ENCODE measurements around the gene SIRT2. TPM values are rescaled to one million over a fixed set of nuclear protein-coding genes. Genes with fewer than 3 reads are reported as not detected.
A peak's percentile ranks its signal among the peaks of the same experiment; 100 is the strongest.

The SIRT2 gene
- total RNA-seq, 1 donor from 2014 or later: 28.9 TPM

GRCh38 chr19:38917921-38918491 lies 18.6 kb upstream of the SIRT2 start:
- Mint-ChIP-seq H3K4me3 (no peak overlapping the region), H3K4me1 (no peaks in the 10 kb centered on the region), H3K27ac (ENCODE audit: unreplicated experiment) (peak overlapping the region; percentile 84), H3K27me3 (ENCODE audit: low read depth) (no peaks in the 10 kb centered on the region), H3K36me3 (ENCODE audit: low read depth) (peaks cover 10% of the 10 kb centered on the region), H3K9me3 (no peaks in the 10 kb centered on the region)
- DNase-seq (ENCODE audit: low read depth, low spot score): no peak
- peak; percentile 17 for TF ChIP-seq CTCF (conservative IDR thresholded peaks at IDR 0.05)

- Mint-ChIP-seq H3K27me3 (ENCODE audit: low read depth) (no peaks in the 10 kb centered on the region), H3K4me1 (no peaks in the 10 kb centered on the region), H3K36me3 (ENCODE audit: low read depth) (peaks cover 10% of the 10 kb centered on the region), H3K4me3 (no peak overlapping the region), H3K27ac (ENCODE audit: unreplicated experiment) (no peak overlapping the region), H3K9me3 (no peaks in the 10 kb centered on the region)
- DNase-seq (ENCODE audit: low read depth, low spot score): no peak
- TF ChIP-seq CTCF (conservative IDR thresholded peaks at IDR 0.05): no peak
Measured at GRCh38 chr19:38917516-38917915, 18.1 kb upstream of the SIRT2 start.

GRCh38 chr19:38915329-38916321 lies 16.2 kb upstream of the SIRT2 start:
- no peak for DNase-seq (ENCODE audit: low read depth, low spot score)
- H3K4me1 Mint-ChIP-seq: no peaks in the 10 kb centered on the region
- no peaks in the 10 kb centered on the region for H3K36me3 Mint-ChIP-seq (ENCODE audit: low read depth)
- H3K9me3 Mint-ChIP-seq: no peaks in the 10 kb centered on the region
- H3K27me3 Mint-ChIP-seq (ENCODE audit: low read depth): no peaks in the 10 kb centered on the region
- H3K4me3 Mint-ChIP-seq: no peak overlapping the region
- peak overlapping the region; percentile 27 for H3K27ac Mint-ChIP-seq (ENCODE audit: unreplicated experiment)
- TF ChIP-seq CTCF (conservative IDR thresholded peaks at IDR 0.05): no peak

GRCh38 chr19:38913958-38914357 lies 14.5 kb upstream of the SIRT2 start:
- Mint-ChIP-seq H3K4me1 (no peaks in the 10 kb centered on the region), H3K36me3 (ENCODE audit: low read depth) (no peaks in the 10 kb centered on the region), H3K4me3 (peak overlapping the region; percentile 10), H3K9me3 (no peaks in the 10 kb centered on the region), H3K27ac (ENCODE audit: unreplicated experiment) (peak overlapping the region; percentile 81), H3K27me3 (ENCODE audit: low read depth) (no peaks in the 10 kb centered on the region)
- no peak for DNase-seq (ENCODE audit: low read depth, low spot score)
- TF ChIP-seq CTCF (conservative IDR thresholded peaks at IDR 0.05): no peak

- no peaks in the 10 kb centered on the region for H3K9me3 Mint-ChIP-seq
- no peaks in the 10 kb centered on the region for H3K4me1 Mint-ChIP-seq
- no peak for TF ChIP-seq CTCF (conservative IDR thresholded peaks at IDR 0.05)
- H3K36me3 Mint-ChIP-seq (ENCODE audit: low read depth): peaks cover 1% of the 10 kb centered on the region
- H3K27me3 Mint-ChIP-seq (ENCODE audit: low read depth): no peaks in the 10 kb centered on the region
- H3K4me3 Mint-ChIP-seq: no peak overlapping the region
- no peak overlapping the region for H3K27ac Mint-ChIP-seq (ENCODE audit: unreplicated experiment)
- DNase-seq (ENCODE audit: low read depth, low spot score): no peak
Measured at GRCh38 chr19:38912600-38913514, 13.4 kb upstream of the SIRT2 start.
